ENCODE results near the gene KNDC1.

Gene KNDC1

GRCh38 chr10:133187906-133188681 is 28.1 kb downstream of the KNDC1 start:
- no CpG with 5 or more reads among the region's 38 CpGs for WGBS (ENCODE audit: extremely low coverage, insufficient coverage, low lambda C conversion rate)
- no peak overlapping the region for H3K23ac ChIP-seq (ENCODE audit: low read length)
- no peak overlapping the region for H2BK15ac ChIP-seq (replicated peaks; ENCODE audit: low read depth)
- H3K4me2 ChIP-seq (ENCODE audit: low read length): no peak overlapping the region
- H4K8ac ChIP-seq (ENCODE audit: low read depth, low read length): no peak overlapping the region
- H3K27ac ChIP-seq (ENCODE audit: low read depth, low read length): no peak overlapping the region
- H2AK5ac ChIP-seq (ENCODE audit: low read length): no peak overlapping the region
- no peaks in the 10 kb centered on the region for H3K4me1 ChIP-seq (ENCODE audit: control insufficient read depth, low read depth, low read length)
- no peaks in the 10 kb centered on the region for H3K36me3 ChIP-seq (ENCODE audit: control insufficient read depth, insufficient read depth, low read length)
- H2BK120ac ChIP-seq (ENCODE audit: low read depth, low read length): no peak overlapping the region
- no peaks in the 10 kb centered on the region for H3K79me1 ChIP-seq (ENCODE audit: low read length)
- DNase-seq: no peak
- no peak overlapping the region for H3K4ac ChIP-seq (ENCODE audit: low read depth, low read length)
- no peak overlapping the region for H3K9ac ChIP-seq (ENCODE audit: low read length)
- H3K18ac ChIP-seq (ENCODE audit: low read length): no peak overlapping the region
- no peak overlapping the region for H3K4me3 ChIP-seq (ENCODE audit: low read length)
- no peaks in the 10 kb centered on the region for H3K27me3 ChIP-seq (ENCODE audit: insufficient read depth, low read length, poor library complexity)
- H2BK5ac ChIP-seq (ENCODE audit: low read length): no peak overlapping the region
- H4K5ac ChIP-seq (ENCODE audit: low read length): no peak overlapping the region
- no peak overlapping the region for H3K56ac ChIP-seq (ENCODE audit: low read length)
- H3K79me2 ChIP-seq (ENCODE audit: control insufficient read depth, insufficient read depth, low read length): no peaks in the 10 kb centered on the region

GRCh38 chr10:133189256-133189655 is 29.2 kb downstream of the KNDC1 start:
- no peak overlapping the region for H3K4ac ChIP-seq (ENCODE audit: low read depth, low read length)
- H3K23ac ChIP-seq (ENCODE audit: low read length): no peak overlapping the region
- no peak overlapping the region for H2BK15ac ChIP-seq (replicated peaks; ENCODE audit: low read depth)
- H2BK120ac ChIP-seq (ENCODE audit: low read depth, low read length): no peak overlapping the region
- H3K4me3 ChIP-seq (ENCODE audit: low read length): no peak overlapping the region
- no peak overlapping the region for H4K8ac ChIP-seq (ENCODE audit: low read depth, low read length)
- H3K27ac ChIP-seq (ENCODE audit: low read depth, low read length): no peak overlapping the region
- H2BK5ac ChIP-seq (ENCODE audit: low read length): no peak overlapping the region
- H3K4me1 ChIP-seq (ENCODE audit: control insufficient read depth, low read depth, low read length): no peaks in the 10 kb centered on the region
- no peaks in the 10 kb centered on the region for H3K79me1 ChIP-seq (ENCODE audit: low read length)
- H3K27me3 ChIP-seq (ENCODE audit: insufficient read depth, low read length, poor library complexity): no peaks in the 10 kb centered on the region
- H3K56ac ChIP-seq (ENCODE audit: low read length): no peak overlapping the region
- no peak overlapping the region for H4K5ac ChIP-seq (ENCODE audit: low read length)
- no peaks in the 10 kb centered on the region for H3K36me3 ChIP-seq (ENCODE audit: control insufficient read depth, insufficient read depth, low read length)
- no peak overlapping the region for H3K18ac ChIP-seq (ENCODE audit: low read length)
- no peak for DNase-seq
- WGBS (ENCODE audit: extremely low coverage, insufficient coverage, low lambda C conversion rate): no CpG with 5 or more reads among the region's 22 CpGs
- no peak overlapping the region for H3K9ac ChIP-seq (ENCODE audit: low read length)
- no peak overlapping the region for H3K4me2 ChIP-seq (ENCODE audit: low read length)
- no peaks in the 10 kb centered on the region for H3K79me2 ChIP-seq (ENCODE audit: control insufficient read depth, insufficient read depth, low read length)
- H2AK5ac ChIP-seq (ENCODE audit: low read length): no peak overlapping the region

- no peak overlapping the region for H4K8ac ChIP-seq (ENCODE audit: low read depth, low read length)
- H4K5ac ChIP-seq (ENCODE audit: low read length): no peak overlapping the region
- H3K36me3 ChIP-seq (ENCODE audit: control insufficient read depth, insufficient read depth, low read length): no peaks in the 10 kb centered on the region
- H3K27me3 ChIP-seq (ENCODE audit: insufficient read depth, low read length, poor library complexity): no peaks in the 10 kb centered on the region
- no peak overlapping the region for H3K56ac ChIP-seq (ENCODE audit: low read length)
- no peak overlapping the region for H3K4me2 ChIP-seq (ENCODE audit: low read length)
- no peak overlapping the region for H2AK5ac ChIP-seq (ENCODE audit: low read length)
- H2BK5ac ChIP-seq (ENCODE audit: low read length): no peak overlapping the region
- no peak overlapping the region for H3K9ac ChIP-seq (ENCODE audit: low read length)
- no peaks in the 10 kb centered on the region for H3K4me1 ChIP-seq (ENCODE audit: control insufficient read depth, low read depth, low read length)
- no peak overlapping the region for H2BK15ac ChIP-seq (replicated peaks; ENCODE audit: low read depth)
- H3K23ac ChIP-seq (ENCODE audit: low read length): no peak overlapping the region
- no peak overlapping the region for H3K27ac ChIP-seq (ENCODE audit: low read depth, low read length)
- DNase-seq: no peak
- H3K79me1 ChIP-seq (ENCODE audit: low read length): no peaks in the 10 kb centered on the region
- H3K18ac ChIP-seq (ENCODE audit: low read length): no peak overlapping the region
- no CpG with 5 or more reads among the region's 14 CpGs for WGBS (ENCODE audit: extremely low coverage, insufficient coverage, low lambda C conversion rate)
- no peaks in the 10 kb centered on the region for H3K79me2 ChIP-seq (ENCODE audit: control insufficient read depth, insufficient read depth, low read length)
- no peak overlapping the region for H2BK120ac ChIP-seq (ENCODE audit: low read depth, low read length)
- no peak overlapping the region for H3K4me3 ChIP-seq (ENCODE audit: low read length)
- no peak overlapping the region for H3K4ac ChIP-seq (ENCODE audit: low read depth, low read length)
Observed at GRCh38 chr10:133189726-133190125, 29.7 kb downstream of the KNDC1 start.

GRCh38 chr10:133190225-133190624 is 30.2 kb downstream of the KNDC1 start:
- no peak overlapping the region for H2AK5ac ChIP-seq (ENCODE audit: low read length)
- H3K4me2 ChIP-seq (ENCODE audit: low read length): no peak overlapping the region
- H3K18ac ChIP-seq (ENCODE audit: low read length): no peak overlapping the region
- H4K5ac ChIP-seq (ENCODE audit: low read length): no peak overlapping the region
- H2BK15ac ChIP-seq (replicated peaks; ENCODE audit: low read depth): no peak overlapping the region
- no peak for DNase-seq
- no CpG with 5 or more reads among the region's 10 CpGs for WGBS (ENCODE audit: extremely low coverage, insufficient coverage, low lambda C conversion rate)
- H4K8ac ChIP-seq (ENCODE audit: low read depth, low read length): no peak overlapping the region
- H3K4me1 ChIP-seq (ENCODE audit: control insufficient read depth, low read depth, low read length): no peaks in the 10 kb centered on the region
- no peak overlapping the region for H3K23ac ChIP-seq (ENCODE audit: low read length)
- no peak overlapping the region for H3K9ac ChIP-seq (ENCODE audit: low read length)
- no peak overlapping the region for H3K27ac ChIP-seq (ENCODE audit: low read depth, low read length)
- H3K79me2 ChIP-seq (ENCODE audit: control insufficient read depth, insufficient read depth, low read length): no peaks in the 10 kb centered on the region
- H3K36me3 ChIP-seq (ENCODE audit: control insufficient read depth, insufficient read depth, low read length): no peaks in the 10 kb centered on the region
- H3K79me1 ChIP-seq (ENCODE audit: low read length): no peaks in the 10 kb centered on the region
- H3K4me3 ChIP-seq (ENCODE audit: low read length): no peak overlapping the region
- no peak overlapping the region for H3K56ac ChIP-seq (ENCODE audit: low read length)
- H2BK5ac ChIP-seq (ENCODE audit: low read length): no peak overlapping the region
- no peak overlapping the region for H3K4ac ChIP-seq (ENCODE audit: low read depth, low read length)
- no peaks in the 10 kb centered on the region for H3K27me3 ChIP-seq (ENCODE audit: insufficient read depth, low read length, poor library complexity)
- no peak overlapping the region for H2BK120ac ChIP-seq (ENCODE audit: low read depth, low read length)

GRCh38 chr10:133191651-133192050 is 31.6 kb downstream of the KNDC1 start:
- no peak overlapping the region for H3K9ac ChIP-seq (ENCODE audit: low read length)
- H3K27me3 ChIP-seq (ENCODE audit: insufficient read depth, low read length, poor library complexity): no peaks in the 10 kb centered on the region
- H3K56ac ChIP-seq (ENCODE audit: low read length): no peak overlapping the region
- H3K23ac ChIP-seq (ENCODE audit: low read length): no peak overlapping the region
- no peak overlapping the region for H3K4me3 ChIP-seq (ENCODE audit: low read length)
- no peak overlapping the region for H3K27ac ChIP-seq (ENCODE audit: low read depth, low read length)
- no peak overlapping the region for H2BK15ac ChIP-seq (replicated peaks; ENCODE audit: low read depth)
- no peaks in the 10 kb centered on the region for H3K36me3 ChIP-seq (ENCODE audit: control insufficient read depth, insufficient read depth, low read length)
- H3K4me1 ChIP-seq (ENCODE audit: control insufficient read depth, low read depth, low read length): no peaks in the 10 kb centered on the region
- no peak overlapping the region for H2BK5ac ChIP-seq (ENCODE audit: low read length)
- H4K8ac ChIP-seq (ENCODE audit: low read depth, low read length): no peak overlapping the region
- no peak overlapping the region for H3K4me2 ChIP-seq (ENCODE audit: low read length)
- DNase-seq: no peak
- no peak overlapping the region for H2BK120ac ChIP-seq (ENCODE audit: low read depth, low read length)
- no CpG with 5 or more reads among the region's 4 CpGs for WGBS (ENCODE audit: extremely low coverage, insufficient coverage, low lambda C conversion rate)
- H4K5ac ChIP-seq (ENCODE audit: low read length): no peak overlapping the region
- H3K18ac ChIP-seq (ENCODE audit: low read length): no peak overlapping the region
- no peak overlapping the region for H2AK5ac ChIP-seq (ENCODE audit: low read length)
- H3K79me2 ChIP-seq (ENCODE audit: control insufficient read depth, insufficient read depth, low read length): no peaks in the 10 kb centered on the region
- no peaks in the 10 kb centered on the region for H3K79me1 ChIP-seq (ENCODE audit: low read length)
- no peak overlapping the region for H3K4ac ChIP-seq (ENCODE audit: low read depth, low read length)

- Histone ChIP-seq H3K4me1 (ENCODE audit: control insufficient read depth, low read depth, low read length) (no peaks in the 10 kb centered on the region), H3K9ac (ENCODE audit: low read length) (no peak overlapping the region), H3K4me3 (ENCODE audit: low read length) (no peak overlapping the region), H4K5ac (ENCODE audit: low read length) (no peak overlapping the region), H3K23ac (ENCODE audit: low read length) (no peak overlapping the region), H2AK5ac (ENCODE audit: low read length) (no peak overlapping the region), H2BK5ac (ENCODE audit: low read length) (no peak overlapping the region), H3K4me2 (ENCODE audit: low read length) (no peak overlapping the region), H3K79me1 (ENCODE audit: low read length) (no peaks in the 10 kb centered on the region), H2BK15ac (replicated peaks; ENCODE audit: low read depth) (no peak overlapping the region), H3K27me3 (ENCODE audit: insufficient read depth, low read length, poor library complexity) (no peaks in the 10 kb centered on the region), H3K27ac (ENCODE audit: low read depth, low read length) (no peak overlapping the region), H3K79me2 (ENCODE audit: control insufficient read depth, insufficient read depth, low read length) (no peaks in the 10 kb centered on the region), H3K4ac (ENCODE audit: low read depth, low read length) (no peak overlapping the region), H4K8ac (ENCODE audit: low read depth, low read length) (no peak overlapping the region), H2BK120ac (ENCODE audit: low read depth, low read length) (no peak overlapping the region), H3K36me3 (ENCODE audit: control insufficient read depth, insufficient read depth, low read length) (no peaks in the 10 kb centered on the region), H3K56ac (ENCODE audit: low read length) (no peak overlapping the region), H3K18ac (ENCODE audit: low read length) (no peak overlapping the region)
- no CpG with 5 or more reads among the region's 4 CpGs for WGBS (ENCODE audit: extremely low coverage, insufficient coverage, low lambda C conversion rate)
- no peak for DNase-seq
Observed at GRCh38 chr10:133194151-133194550, 34.1 kb downstream of the KNDC1 start.
